ENCODE measurements around the gene TSC22D2.

Gene TSC22D2

GRCh38 chr3:150426292-150426691 is 18.2 kb downstream of the TSC22D2 start:
- Histone ChIP-seq H3K27me3 (replicated peaks; ENCODE audit: control insufficient read depth, insufficient read depth, low read length) (no peaks in the 10 kb centered on the region), H3K4me3 (replicated peaks; ENCODE audit: low read depth, low read length) (no peak overlapping the region), H3K36me3 (ENCODE audit: control insufficient read depth, insufficient read depth, low read length) (no peaks in the 10 kb centered on the region)
- DNase-seq (ENCODE audit: extremely low read depth, insufficient read length), result no peak
- no peak for TF ChIP-seq CTCF (IDR thresholded peaks at IDR 0.05; ENCODE audit: insufficient read depth, low read length, poor library complexity, severe bottlenecking)

GRCh38 chr3:150428562-150428961 is 20.5 kb downstream of the TSC22D2 start:
- Histone ChIP-seq H3K4me3 (replicated peaks; ENCODE audit: low read depth, low read length) (no peak overlapping the region), H3K27me3 (replicated peaks; ENCODE audit: control insufficient read depth, insufficient read depth, low read length) (no peaks in the 10 kb centered on the region), H3K36me3 (ENCODE audit: control insufficient read depth, insufficient read depth, low read length) (no peaks in the 10 kb centered on the region)
- no peak for TF ChIP-seq CTCF (IDR thresholded peaks at IDR 0.05; ENCODE audit: insufficient read depth, low read length, poor library complexity, severe bottlenecking)
- DNase-seq (ENCODE audit: extremely low read depth, insufficient read length), result no peak

GRCh38 chr3:150429767-150430671 is 21.9 kb downstream of the TSC22D2 start:
- TF ChIP-seq CTCF (IDR thresholded peaks at IDR 0.05; ENCODE audit: insufficient read depth, low read length, poor library complexity, severe bottlenecking), result no peak
- H3K36me3 ChIP-seq (ENCODE audit: control insufficient read depth, insufficient read depth, low read length), result no peaks in the 10 kb centered on the region
- H3K4me3 ChIP-seq (replicated peaks; ENCODE audit: low read depth, low read length), result no peak overlapping the region
- DNase-seq (ENCODE audit: extremely low read depth, insufficient read length), result no peak
- no peaks in the 10 kb centered on the region for H3K27me3 ChIP-seq (replicated peaks; ENCODE audit: control insufficient read depth, insufficient read depth, low read length)

GRCh38 chr3:150433347-150433746 is 25.2 kb downstream of the TSC22D2 start:
- no peaks in the 10 kb centered on the region for H3K36me3 ChIP-seq (ENCODE audit: control insufficient read depth, insufficient read depth, low read length)
- H3K4me3 ChIP-seq (replicated peaks; ENCODE audit: low read depth, low read length), result no peak overlapping the region
- no peak for DNase-seq (ENCODE audit: extremely low read depth, insufficient read length)
- TF ChIP-seq CTCF (IDR thresholded peaks at IDR 0.05; ENCODE audit: insufficient read depth, low read length, poor library complexity, severe bottlenecking), result no peak
- no peaks in the 10 kb centered on the region for H3K27me3 ChIP-seq (replicated peaks; ENCODE audit: control insufficient read depth, insufficient read depth, low read length)

- TF ChIP-seq CTCF (IDR thresholded peaks at IDR 0.05; ENCODE audit: insufficient read depth, low read length, poor library complexity, severe bottlenecking), result no peak
- no peak for DNase-seq (ENCODE audit: extremely low read depth, insufficient read length)
Observed at GRCh38 chr3:150434234-150434633, 26.1 kb downstream of the TSC22D2 start.

More at GRCh38 chr3:150434234-150434633, 26.1 kb downstream of the TSC22D2 start:
- no peaks in the 10 kb centered on the region for H3K27me3 ChIP-seq (replicated peaks; ENCODE audit: control insufficient read depth, insufficient read depth, low read length)
- no peaks in the 10 kb centered on the region for H3K36me3 ChIP-seq (ENCODE audit: control insufficient read depth, insufficient read depth, low read length)
- H3K4me3 ChIP-seq (replicated peaks; ENCODE audit: low read depth, low read length), result no peak overlapping the region
